ENCODE data around the gene FOXP3. TPM values are rescaled to one million over a fixed set of nuclear protein-coding genes. Genes with fewer than 3 reads are reported as not detected.

Gene FOXP3
- total and polyA plus RNA-seq, 2 of the 8 experiments (the other 6 are each of a cell fraction or from before 2014, with no cell fraction given), result 0.37 to 0.54 TPM

DNA sequence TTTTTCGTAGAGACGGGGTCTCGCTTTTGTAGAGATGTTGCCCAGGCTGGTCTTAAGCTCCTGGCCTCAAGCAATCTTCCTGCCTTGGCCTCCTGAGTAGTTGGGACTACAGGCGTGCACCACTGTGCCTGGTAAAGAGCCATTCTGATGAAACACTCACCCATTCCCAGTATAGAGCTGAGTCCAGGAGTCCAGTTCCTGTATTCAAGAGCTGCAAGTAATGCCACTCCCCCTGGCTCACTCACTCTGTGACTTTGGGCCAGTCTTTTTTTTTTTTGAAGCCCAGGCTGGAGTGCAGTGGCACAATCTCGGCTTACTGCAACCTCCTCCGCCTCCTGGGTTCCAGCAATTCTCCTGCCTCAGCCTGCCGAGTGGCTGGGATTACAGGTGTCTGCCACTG is 25.8 kb downstream of the FOXP3 start (continued):
- TF ChIP-seq, protein P1, sequence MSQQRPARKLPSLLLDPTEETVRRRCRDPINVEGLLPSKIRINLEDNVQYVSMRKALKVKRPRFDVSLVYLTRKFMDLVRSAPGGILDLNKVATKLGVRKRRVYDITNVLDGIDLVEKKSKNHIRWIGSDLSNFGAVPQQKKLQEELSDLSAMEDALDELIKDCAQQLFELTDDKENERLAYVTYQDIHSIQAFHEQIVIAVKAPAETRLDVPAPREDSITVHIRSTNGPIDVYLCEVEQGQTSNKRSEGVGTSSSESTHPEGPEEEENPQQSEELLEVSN (IDR thresholded peaks at IDR 0.05), result no peak
- no peak for TF ChIP-seq POU5F1 (IDR thresholded peaks at IDR 0.05; ENCODE audit: low read depth, low read length)
- no peak for TF ChIP-seq TAF7 (optimal IDR thresholded peaks at IDR 0.05; ENCODE audit: borderline replicate concordance, low read depth, low read length)
- TF ChIP-seq KDM4A (IDR thresholded peaks at IDR 0.05; ENCODE audit: low read depth, low read length, severe bottlenecking), result no peak
- no peak for TF ChIP-seq SIX5 (IDR thresholded peaks at IDR 0.05; ENCODE audit: low read depth, low read length)
- TF ChIP-seq TEAD4 (IDR thresholded peaks at IDR 0.05; ENCODE audit: low read depth, low read length), result no peak
- no peak for TF ChIP-seq RXRA (IDR thresholded peaks at IDR 0.05; ENCODE audit: insufficient read depth, low read depth, low read length)
- TF ChIP-seq, protein P2, sequence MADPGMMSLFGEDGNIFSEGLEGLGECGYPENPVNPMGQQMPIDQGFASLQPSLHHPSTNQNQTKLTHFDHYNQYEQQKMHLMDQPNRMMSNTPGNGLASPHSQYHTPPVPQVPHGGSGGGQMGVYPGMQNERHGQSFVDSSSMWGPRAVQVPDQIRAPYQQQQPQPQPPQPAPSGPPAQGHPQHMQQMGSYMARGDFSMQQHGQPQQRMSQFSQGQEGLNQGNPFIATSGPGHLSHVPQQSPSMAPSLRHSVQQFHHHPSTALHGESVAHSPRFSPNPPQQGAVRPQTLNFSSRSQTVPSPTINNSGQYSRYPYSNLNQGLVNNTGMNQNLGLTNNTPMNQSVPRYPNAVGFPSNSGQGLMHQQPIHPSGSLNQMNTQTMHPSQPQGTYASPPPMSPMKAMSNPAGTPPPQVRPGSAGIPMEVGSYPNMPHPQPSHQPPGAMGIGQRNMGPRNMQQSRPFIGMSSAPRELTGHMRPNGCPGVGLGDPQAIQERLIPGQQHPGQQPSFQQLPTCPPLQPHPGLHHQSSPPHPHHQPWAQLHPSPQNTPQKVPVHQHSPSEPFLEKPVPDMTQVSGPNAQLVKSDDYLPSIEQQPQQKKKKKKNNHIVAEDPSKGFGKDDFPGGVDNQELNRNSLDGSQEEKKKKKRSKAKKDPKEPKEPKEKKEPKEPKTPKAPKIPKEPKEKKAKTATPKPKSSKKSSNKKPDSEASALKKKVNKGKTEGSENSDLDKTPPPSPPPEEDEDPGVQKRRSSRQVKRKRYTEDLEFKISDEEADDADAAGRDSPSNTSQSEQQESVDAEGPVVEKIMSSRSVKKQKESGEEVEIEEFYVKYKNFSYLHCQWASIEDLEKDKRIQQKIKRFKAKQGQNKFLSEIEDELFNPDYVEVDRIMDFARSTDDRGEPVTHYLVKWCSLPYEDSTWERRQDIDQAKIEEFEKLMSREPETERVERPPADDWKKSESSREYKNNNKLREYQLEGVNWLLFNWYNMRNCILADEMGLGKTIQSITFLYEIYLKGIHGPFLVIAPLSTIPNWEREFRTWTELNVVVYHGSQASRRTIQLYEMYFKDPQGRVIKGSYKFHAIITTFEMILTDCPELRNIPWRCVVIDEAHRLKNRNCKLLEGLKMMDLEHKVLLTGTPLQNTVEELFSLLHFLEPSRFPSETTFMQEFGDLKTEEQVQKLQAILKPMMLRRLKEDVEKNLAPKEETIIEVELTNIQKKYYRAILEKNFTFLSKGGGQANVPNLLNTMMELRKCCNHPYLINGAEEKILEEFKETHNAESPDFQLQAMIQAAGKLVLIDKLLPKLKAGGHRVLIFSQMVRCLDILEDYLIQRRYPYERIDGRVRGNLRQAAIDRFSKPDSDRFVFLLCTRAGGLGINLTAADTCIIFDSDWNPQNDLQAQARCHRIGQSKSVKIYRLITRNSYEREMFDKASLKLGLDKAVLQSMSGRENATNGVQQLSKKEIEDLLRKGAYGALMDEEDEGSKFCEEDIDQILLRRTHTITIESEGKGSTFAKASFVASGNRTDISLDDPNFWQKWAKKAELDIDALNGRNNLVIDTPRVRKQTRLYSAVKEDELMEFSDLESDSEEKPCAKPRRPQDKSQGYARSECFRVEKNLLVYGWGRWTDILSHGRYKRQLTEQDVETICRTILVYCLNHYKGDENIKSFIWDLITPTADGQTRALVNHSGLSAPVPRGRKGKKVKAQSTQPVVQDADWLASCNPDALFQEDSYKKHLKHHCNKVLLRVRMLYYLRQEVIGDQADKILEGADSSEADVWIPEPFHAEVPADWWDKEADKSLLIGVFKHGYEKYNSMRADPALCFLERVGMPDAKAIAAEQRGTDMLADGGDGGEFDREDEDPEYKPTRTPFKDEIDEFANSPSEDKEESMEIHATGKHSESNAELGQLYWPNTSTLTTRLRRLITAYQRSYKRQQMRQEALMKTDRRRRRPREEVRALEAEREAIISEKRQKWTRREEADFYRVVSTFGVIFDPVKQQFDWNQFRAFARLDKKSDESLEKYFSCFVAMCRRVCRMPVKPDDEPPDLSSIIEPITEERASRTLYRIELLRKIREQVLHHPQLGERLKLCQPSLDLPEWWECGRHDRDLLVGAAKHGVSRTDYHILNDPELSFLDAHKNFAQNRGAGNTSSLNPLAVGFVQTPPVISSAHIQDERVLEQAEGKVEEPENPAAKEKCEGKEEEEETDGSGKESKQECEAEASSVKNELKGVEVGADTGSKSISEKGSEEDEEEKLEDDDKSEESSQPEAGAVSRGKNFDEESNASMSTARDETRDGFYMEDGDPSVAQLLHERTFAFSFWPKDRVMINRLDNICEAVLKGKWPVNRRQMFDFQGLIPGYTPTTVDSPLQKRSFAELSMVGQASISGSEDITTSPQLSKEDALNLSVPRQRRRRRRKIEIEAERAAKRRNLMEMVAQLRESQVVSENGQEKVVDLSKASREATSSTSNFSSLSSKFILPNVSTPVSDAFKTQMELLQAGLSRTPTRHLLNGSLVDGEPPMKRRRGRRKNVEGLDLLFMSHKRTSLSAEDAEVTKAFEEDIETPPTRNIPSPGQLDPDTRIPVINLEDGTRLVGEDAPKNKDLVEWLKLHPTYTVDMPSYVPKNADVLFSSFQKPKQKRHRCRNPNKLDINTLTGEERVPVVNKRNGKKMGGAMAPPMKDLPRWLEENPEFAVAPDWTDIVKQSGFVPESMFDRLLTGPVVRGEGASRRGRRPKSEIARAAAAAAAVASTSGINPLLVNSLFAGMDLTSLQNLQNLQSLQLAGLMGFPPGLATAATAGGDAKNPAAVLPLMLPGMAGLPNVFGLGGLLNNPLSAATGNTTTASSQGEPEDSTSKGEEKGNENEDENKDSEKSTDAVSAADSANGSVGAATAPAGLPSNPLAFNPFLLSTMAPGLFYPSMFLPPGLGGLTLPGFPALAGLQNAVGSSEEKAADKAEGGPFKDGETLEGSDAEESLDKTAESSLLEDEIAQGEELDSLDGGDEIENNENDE (IDR thresholded peaks at IDR 0.05; ENCODE audit: insufficient replicate concordance, low read length), result no peak
- no peak for TF ChIP-seq MAFK (IDR thresholded peaks at IDR 0.05; ENCODE audit: low read depth, low read length)
- no peak for TF ChIP-seq EGR1 (IDR thresholded peaks at IDR 0.05; ENCODE audit: borderline replicate concordance, low read depth, low read length)

All from H1 (cell line).